ENCODE results near the gene EVA1C. TPM values are rescaled to one million over a fixed set of nuclear protein-coding genes. Genes with fewer than 3 reads are reported as not detected.
"Not testable (repeated sequence)": the region's sequence is repeated elsewhere in the genome, so short reads cannot be mapped to it uniquely, and the experiment has no call there.

The EVA1C gene
- total and polyA plus RNA-seq, 2 donors (not counting 1 experiment from before 2014, with no cell fraction given), result 0.84 to 1.6 TPM

DNA sequence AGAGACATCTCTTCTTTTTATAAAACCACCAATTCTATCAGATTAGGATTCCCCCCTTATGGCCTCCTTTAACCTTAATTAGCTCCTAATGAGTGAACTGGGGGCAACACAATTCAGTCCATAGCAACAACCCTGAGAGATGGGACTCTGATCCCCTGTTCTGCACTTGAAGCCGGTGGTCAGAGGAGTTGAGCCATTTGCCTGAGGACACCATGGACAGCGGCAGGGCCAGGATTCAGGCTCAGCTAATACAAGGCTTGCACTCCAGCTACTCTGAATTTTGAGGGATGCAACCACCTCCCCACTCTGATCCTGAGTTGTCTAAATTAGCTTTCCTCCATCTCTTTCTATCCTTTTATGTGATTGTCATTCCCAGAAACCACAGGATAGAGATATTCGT lies 93.3 kb downstream of the EVA1C start:
- H3K27ac ChIP-seq (ENCODE audit: low read length in 2 of 2); H3K27me3 ChIP-seq (replicated peaks in 1 of 4; ENCODE audit: control extremely low read depth in 1 of 4, control insufficient read depth in 3 of 4, insufficient read depth in 4 of 4, low read length in 3 of 4); H2AFZ ChIP-seq (ENCODE audit: insufficient read depth, low read depth, low read length, poor library complexity, severe bottlenecking); H3K4me1 ChIP-seq (ENCODE audit: control insufficient read depth in 2 of 2, insufficient read depth in 2 of 2, low read length in 2 of 2); H3K4me3 ChIP-seq (ENCODE audit: control extremely low read depth in 1 of 5, extremely low read depth in 1 of 5, insufficient read depth in 1 of 5, low read depth in 2 of 5, low read length in 4 of 5); POLR2A ChIA-PET; H3K27me3 Mint-ChIP-seq; H4K20me1 ChIP-seq (ENCODE audit: control insufficient read depth, insufficient read depth, low read length, poor library complexity, severe bottlenecking); H3K4me1 Mint-ChIP-seq; ATAC-seq (ENCODE audit: low read depth); H3K36me3 ChIP-seq (replicated peaks in 1 of 2; ENCODE audit: control extremely low read depth in 1 of 2, control insufficient read depth in 1 of 2, extremely low read depth in 1 of 2, insufficient read depth in 2 of 2, low read length in 1 of 2); H3K9me3 Mint-ChIP-seq (ENCODE audit: insufficient read depth); H3K79me2 ChIP-seq (ENCODE audit: control insufficient read depth, insufficient read depth, low read length); H3K9ac ChIP-seq (ENCODE audit: low read length); H3K4me2 ChIP-seq (replicated peaks; ENCODE audit: low read depth, low read length, poor library complexity, severe bottlenecking); intact Hi-C loops (cut with micrococcal nuclease); DNase-seq; H3K9me3 ChIP-seq (ENCODE audit: control extremely low read depth in 1 of 3, control insufficient read depth in 2 of 3, insufficient read depth in 1 of 3, low read length in 2 of 3); CTCF ChIA-PET; H3K4me3 Mint-ChIP-seq; H3K27ac Mint-ChIP-seq: not testable (repeated sequence)
- no CpG with 5 or more reads among the region's 3 CpGs for WGBS (ENCODE audit: insufficient coverage)

DNA sequence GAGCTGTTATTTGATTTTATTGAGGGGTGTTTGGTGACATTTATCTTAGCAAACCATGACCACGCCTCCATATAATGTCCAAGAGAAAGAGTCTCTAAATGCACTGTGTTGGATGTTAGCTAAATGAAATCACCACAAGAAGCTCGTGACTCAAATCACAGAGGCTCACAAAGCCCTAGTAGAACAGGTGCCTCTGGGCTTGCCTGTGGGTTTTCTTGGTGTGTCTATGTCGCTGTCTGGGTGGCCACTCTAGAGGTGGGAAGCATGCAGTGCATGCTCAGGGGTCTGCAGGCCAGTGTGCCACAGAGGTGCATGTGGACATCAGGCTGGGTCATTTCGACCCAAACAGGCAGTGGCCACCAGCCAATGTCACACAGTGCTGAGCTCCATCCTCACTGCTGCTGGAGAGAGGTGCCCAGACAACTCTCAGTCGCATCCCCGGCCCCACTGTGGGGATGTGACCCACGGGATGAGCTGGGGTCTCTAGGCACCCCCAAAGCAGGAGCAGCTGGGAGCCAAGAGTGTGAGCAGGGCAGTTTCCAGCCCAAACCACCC lies 94.0 kb downstream of the EVA1C start:
- POLR2A ChIA-PET; CTCF ChIA-PET; H3K4me1 Mint-ChIP-seq; H3K9me3 Mint-ChIP-seq (ENCODE audit: insufficient read depth); H3K27me3 Mint-ChIP-seq; H4K20me1 ChIP-seq (ENCODE audit: control insufficient read depth, insufficient read depth, low read length, poor library complexity, severe bottlenecking); H3K9me3 ChIP-seq (ENCODE audit: control extremely low read depth in 1 of 3, control insufficient read depth in 2 of 3, insufficient read depth in 1 of 3, low read length in 2 of 3); H3K36me3 ChIP-seq (replicated peaks in 1 of 2; ENCODE audit: control extremely low read depth in 1 of 2, control insufficient read depth in 1 of 2, extremely low read depth in 1 of 2, insufficient read depth in 2 of 2, low read length in 1 of 2); DNase-seq; H3K79me2 ChIP-seq (ENCODE audit: control insufficient read depth, insufficient read depth, low read length); H3K27ac Mint-ChIP-seq; H3K4me2 ChIP-seq (replicated peaks; ENCODE audit: low read depth, low read length, poor library complexity, severe bottlenecking); intact Hi-C loops (cut with micrococcal nuclease); H3K4me3 ChIP-seq (ENCODE audit: control extremely low read depth in 1 of 5, extremely low read depth in 1 of 5, insufficient read depth in 1 of 5, low read depth in 2 of 5, low read length in 4 of 5); H2AFZ ChIP-seq (ENCODE audit: insufficient read depth, low read depth, low read length, poor library complexity, severe bottlenecking); ATAC-seq (ENCODE audit: low read depth); H3K27me3 ChIP-seq (replicated peaks in 1 of 4; ENCODE audit: control extremely low read depth in 1 of 4, control insufficient read depth in 3 of 4, insufficient read depth in 4 of 4, low read length in 3 of 4); H3K4me1 ChIP-seq (ENCODE audit: control insufficient read depth in 2 of 2, insufficient read depth in 2 of 2, low read length in 2 of 2); H3K9ac ChIP-seq (ENCODE audit: low read length); H3K4me3 Mint-ChIP-seq; H3K27ac ChIP-seq (ENCODE audit: low read length in 2 of 2): not testable (repeated sequence)
- 88% methylated on average over 3 of the region's 7 CpGs for WGBS (ENCODE audit: insufficient coverage)
